ENCODE data around the gene BCKDHA.

The BCKDHA gene

GRCh38 chr19:41397086-41398049 lies at the start of gene BCKDHA, which contains the start of gene EXOSC5:
BCKDHA (plus strand) TSS chr19:41397818; CDS start chr19:41397828, 10 bp downstream.
EXOSC5 (minus strand) TSS chr19:41397359; CDS start chr19:41397328, 31 bp downstream.
- DNase-seq (ENCODE audit: low read depth): peak; percentile 99

- no peak for DNase-seq (ENCODE audit: low read depth)
Observed at GRCh38 chr19:41350735-41351338, 46.8 kb upstream of the BCKDHA start.

GRCh38 chr19:41351339-41352245 lies 46.0 kb upstream of the BCKDHA start:
- DNase-seq (ENCODE audit: low read depth): peak; percentile 72

- no peak for DNase-seq (ENCODE audit: low read depth)
Observed at GRCh38 chr19:41352279-41352608, 45.4 kb upstream of the BCKDHA start.

- DNase-seq (ENCODE audit: low read depth): peak; percentile 69
Observed at GRCh38 chr19:41352609-41353465, 44.8 kb upstream of the BCKDHA start.

- DNase-seq (ENCODE audit: low read depth): peak; percentile 93
Observed at GRCh38 chr19:41353466-41354342, 43.9 kb upstream of the BCKDHA start, which contains the start of gene TGFB1. TGFB1 (minus strand) TSS chr19:41353922; CDS start chr19:41353044, 878 bp downstream.

- no peak for DNase-seq (ENCODE audit: low read depth)
Observed at GRCh38 chr19:41354343-41354953, 43.2 kb upstream of the BCKDHA start.

- no peak for DNase-seq (ENCODE audit: low read depth)
Observed at GRCh38 chr19:41355035-41355434, 42.6 kb upstream of the BCKDHA start.

GRCh38 chr19:41355802-41356201 lies 41.8 kb upstream of the BCKDHA start:
- no peak for DNase-seq (ENCODE audit: low read depth)

- DNase-seq (ENCODE audit: low read depth): no peak
Observed at GRCh38 chr19:41356984-41357739, 40.5 kb upstream of the BCKDHA start.

GRCh38 chr19:41357746-41358145 lies 39.9 kb upstream of the BCKDHA start:
- DNase-seq (ENCODE audit: low read depth): no peak

GRCh38 chr19:41359741-41360140 lies 37.9 kb upstream of the BCKDHA start:
- no peak for DNase-seq (ENCODE audit: low read depth)

- no peak for DNase-seq (ENCODE audit: low read depth)
Observed at GRCh38 chr19:41362143-41362847, 35.3 kb upstream of the BCKDHA start.

GRCh38 chr19:41363371-41363752 lies 34.3 kb upstream of the BCKDHA start:
- DNase-seq (ENCODE audit: low read depth): no peak

- peak; percentile 96 for DNase-seq (ENCODE audit: low read depth)
Observed at GRCh38 chr19:41363753-41364523, 33.7 kb upstream of the BCKDHA start, which contains the start of gene B9D2. B9D2 (minus strand) TSS chr19:41364149; CDS start chr19:41363519, 630 bp downstream.

GRCh38 chr19:41364524-41365391 lies 32.9 kb upstream of the BCKDHA start:
- no peak for DNase-seq (ENCODE audit: low read depth)
